HG03521 (cell line): Measurements from ENCODE around the gene SCAMP5.

Experiments used
- ATAC-seq: cut with Tn5 transposase; IDR thresholded peaks from one replicate; pipeline ENCODE4 v1.9.1; 2021; ENCODE audit warnings: mild to moderate bottlenecking, moderate library complexity; ENCODE audit not compliant: unreplicated experiment

Gene SCAMP5

GRCh38 chr15:75065851-75066509, 70.6 kb downstream of the SCAMP5 start:
- ATAC-seq = no peak

- no peak for ATAC-seq
Observed at GRCh38 chr15:75067123-75067830, 71.9 kb downstream of the SCAMP5 start.

GRCh38 chr15:75068748-75069147, 73.4 kb downstream of the SCAMP5 start:
- no peak for ATAC-seq

- peak; percentile 53 for ATAC-seq
Observed at GRCh38 chr15:75069301-75069925, 74.0 kb downstream of the SCAMP5 start.

- ATAC-seq = no peak
Observed at GRCh38 chr15:75070674-75071073, 75.3 kb downstream of the SCAMP5 start.
